ACC112 (cell line): ENCODE data around the gene RAI1.

ENCODE experiments used
- H2AFZ ChIP-seq: fragments of 200-600 bp; sonication (generic); one replicate; pipeline ENCODE4 v1.6.0; 2017; ENCODE audit warnings: antibody characterized with exemption, low read length; ENCODE audit not compliant: unreplicated experiment
- H3K27ac ChIP-seq: fragments of 200-600 bp; sonication (generic); 2 replicates; pipeline ENCODE4 v1.5.1; 2014; ENCODE audit warnings: low read depth, mild to moderate bottlenecking, antibody characterized with exemption, low read length, moderate library complexity
- H3K27me3 ChIP-seq: fragments of 200-600 bp; sonication (generic); 2 replicates; pipeline ENCODE4 v1.6.1; 2014; ENCODE audit warnings: mild to moderate bottlenecking, antibody characterized with exemption, low read length, moderate library complexity, mixed read lengths; ENCODE audit not compliant: insufficient read depth
- H3K36me3 ChIP-seq: fragments of 200-600 bp; sonication (generic); 2 replicates; pipeline ENCODE4 v1.6.1; 2016; ENCODE audit warnings: mild to moderate bottlenecking, antibody characterized with exemption, low read length, moderate library complexity, mixed read lengths; ENCODE audit not compliant: insufficient read depth
- H3K4me1 ChIP-seq: fragments of 200-600 bp; sonication (generic); one replicate; pipeline ENCODE4 v1.6.1; 2016; ENCODE audit warnings: low read length, mixed read lengths; ENCODE audit not compliant: insufficient read depth, unreplicated experiment, control insufficient read depth
- H3K4me3 ChIP-seq: fragments of 200-600 bp; sonication (generic); 2 replicates; pipeline ENCODE4 v1.5.1; 2014; ENCODE audit warnings: mild to moderate bottlenecking, low read depth, low read length
- H3K79me2 ChIP-seq: fragments of 200-600 bp; sonication (generic); one replicate; pipeline ENCODE4 v1.6.0; 2016; ENCODE audit warnings: low read length; ENCODE audit not compliant: control insufficient read depth, unreplicated experiment, insufficient read depth

The RAI1 gene

DNA sequence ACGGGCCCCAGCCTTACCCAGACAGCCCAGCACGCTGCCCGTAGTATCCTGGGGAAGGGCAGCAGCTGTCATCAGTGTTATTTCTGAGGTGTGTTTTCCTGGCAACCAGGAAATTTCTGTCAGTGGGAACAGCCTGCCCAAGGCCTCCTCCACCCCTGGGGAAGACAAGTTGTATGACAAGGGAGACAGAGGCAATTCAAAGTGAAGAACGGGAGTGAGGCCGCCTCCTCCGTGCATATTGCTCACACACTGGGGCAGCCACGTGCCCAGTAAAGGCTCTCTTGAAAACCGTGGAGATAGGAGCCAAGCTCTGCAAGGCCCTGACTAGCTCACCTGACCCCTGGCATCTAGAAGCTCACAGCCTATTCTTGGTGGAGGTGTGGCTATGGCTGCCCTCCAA, 57.6 kb downstream of the RAI1 start:
- Histone ChIP-seq H3K4me1 (peaks cover 49% of the 10 kb centered on the region), H3K79me2 (peaks cover 56% of the 10 kb centered on the region), H3K27me3 (no peaks in the 10 kb centered on the region), H3K36me3 (no peaks in the 10 kb centered on the region), H2AFZ (no peak overlapping the region), H3K27ac (no peak overlapping the region), H3K4me3 (no peak overlapping the region)

DNA sequence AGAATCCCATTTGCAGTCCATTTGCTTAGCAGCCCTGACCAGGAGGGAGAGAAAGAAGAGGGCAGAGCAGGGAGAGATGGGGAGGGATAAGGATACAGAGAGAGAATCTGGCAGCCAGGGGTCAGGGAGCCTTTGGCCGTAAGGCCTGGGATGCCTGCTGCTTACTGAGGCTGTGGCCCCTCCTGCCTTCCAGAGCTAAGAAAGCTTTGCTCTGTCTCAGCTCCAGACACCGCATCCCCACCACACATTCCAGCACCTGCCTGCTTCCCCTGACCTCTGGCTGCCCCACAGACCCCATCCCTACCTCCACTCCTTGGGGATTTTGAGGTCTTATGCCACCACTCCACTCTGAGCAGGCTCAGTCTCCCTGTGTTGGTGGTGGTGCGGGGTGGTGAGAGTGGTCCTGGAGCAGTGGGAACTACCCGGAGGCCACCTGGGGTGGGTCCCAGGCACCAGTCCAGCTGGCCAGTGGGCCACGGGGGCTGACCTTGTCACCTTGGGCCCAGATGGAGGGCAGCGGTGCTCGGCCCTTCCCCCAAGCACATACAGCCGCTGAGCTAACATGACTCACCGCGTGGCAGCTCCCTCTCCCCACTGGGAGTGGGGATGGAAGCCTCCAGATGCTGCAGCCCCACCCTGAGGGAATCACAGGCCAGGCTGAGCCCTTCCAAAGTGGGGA, 58.3 kb downstream of the RAI1 start:
- Histone ChIP-seq H3K27ac (no peak overlapping the region), H3K4me3 (no peak overlapping the region), H2AFZ (no peak overlapping the region)

DNA sequence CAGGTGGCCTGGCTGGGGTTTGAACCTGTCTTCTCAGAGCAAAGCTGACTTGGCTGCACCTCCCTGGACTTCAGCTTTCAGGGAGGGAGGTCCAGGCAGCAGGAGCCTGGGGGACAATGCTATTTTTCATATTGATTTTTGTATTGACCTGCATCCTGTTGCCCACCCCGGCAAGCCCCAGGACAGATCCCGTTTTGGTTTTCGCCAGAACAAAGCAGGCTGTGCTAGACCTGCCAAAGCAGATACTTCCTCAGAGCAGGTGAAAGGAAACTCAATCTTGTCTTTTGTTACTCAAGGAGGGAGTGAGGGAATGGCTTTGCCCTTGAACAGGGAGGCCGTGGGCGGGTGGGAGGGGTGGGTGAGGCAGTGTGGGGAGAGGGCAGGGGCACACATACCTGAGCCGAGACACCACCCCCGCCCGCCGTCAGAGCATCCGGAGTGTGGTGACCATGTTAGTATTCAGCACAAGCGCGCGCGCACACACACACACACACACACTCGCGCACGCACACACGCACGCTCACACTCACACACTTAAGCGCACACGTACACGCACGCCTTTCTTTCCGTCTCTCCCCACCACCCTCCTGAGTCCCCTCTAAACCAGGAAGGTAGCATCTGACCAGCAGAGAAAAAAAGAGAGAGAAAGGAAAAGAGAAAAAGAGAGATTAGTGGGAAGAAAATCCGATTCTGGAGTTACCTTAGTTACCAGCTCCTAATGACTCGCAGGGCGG, 59.5 kb downstream of the RAI1 start:
- Histone ChIP-seq H3K4me3 (no peak overlapping the region), H3K79me2 (peaks cover 54% of the 10 kb centered on the region), H3K36me3 (no peaks in the 10 kb centered on the region), H3K4me1 (peaks cover 48% of the 10 kb centered on the region), H3K27me3 (no peaks in the 10 kb centered on the region), H3K27ac (no peak overlapping the region), H2AFZ (no peak overlapping the region)

More for the DNA sequence above, 58.3 kb downstream of the RAI1 start:
- Histone ChIP-seq H3K4me1 (peaks cover 48% of the 10 kb centered on the region), H3K27me3 (no peaks in the 10 kb centered on the region), H3K36me3 (no peaks in the 10 kb centered on the region), H3K79me2 (peaks cover 54% of the 10 kb centered on the region)

DNA sequence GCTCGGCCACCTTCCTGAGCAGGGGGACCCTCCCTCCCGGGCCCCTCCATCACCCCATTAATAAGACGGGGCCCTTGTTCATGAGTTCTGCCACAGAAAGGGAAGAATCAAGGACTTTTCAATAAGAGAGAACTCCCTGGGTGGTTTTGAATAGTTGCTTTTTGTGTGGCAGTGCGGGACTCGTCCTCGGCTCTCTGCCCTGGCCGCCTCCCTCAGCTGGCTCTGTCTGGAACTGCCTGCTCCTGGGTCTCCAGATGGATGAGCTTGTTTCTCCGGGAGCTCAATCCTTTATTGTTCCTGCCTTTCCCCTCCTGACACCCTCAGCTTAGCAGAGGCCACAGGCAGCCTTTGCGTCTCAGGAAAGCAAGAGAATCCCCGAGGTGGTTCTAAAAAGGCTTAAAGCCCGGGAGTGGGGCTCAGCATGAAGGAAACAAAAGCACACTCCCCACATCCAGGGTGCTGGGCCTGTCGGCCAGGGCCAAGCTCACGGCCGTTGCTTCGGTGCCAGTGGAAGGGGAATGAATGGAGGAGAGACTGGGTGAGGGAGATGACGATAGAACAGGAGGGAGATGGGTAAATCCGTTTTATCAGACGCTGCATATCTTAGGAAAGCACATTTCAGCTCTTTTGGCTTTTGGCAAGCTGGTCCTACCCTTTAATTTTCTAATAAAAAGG, 60.2 kb downstream of the RAI1 start:
- Histone ChIP-seq H3K79me2 (peaks cover 50% of the 10 kb centered on the region), H3K4me3 (no peak overlapping the region), H3K4me1 (peaks cover 44% of the 10 kb centered on the region), H3K27me3 (no peaks in the 10 kb centered on the region), H3K27ac (no peak overlapping the region), H2AFZ (no peak overlapping the region), H3K36me3 (no peaks in the 10 kb centered on the region)

DNA sequence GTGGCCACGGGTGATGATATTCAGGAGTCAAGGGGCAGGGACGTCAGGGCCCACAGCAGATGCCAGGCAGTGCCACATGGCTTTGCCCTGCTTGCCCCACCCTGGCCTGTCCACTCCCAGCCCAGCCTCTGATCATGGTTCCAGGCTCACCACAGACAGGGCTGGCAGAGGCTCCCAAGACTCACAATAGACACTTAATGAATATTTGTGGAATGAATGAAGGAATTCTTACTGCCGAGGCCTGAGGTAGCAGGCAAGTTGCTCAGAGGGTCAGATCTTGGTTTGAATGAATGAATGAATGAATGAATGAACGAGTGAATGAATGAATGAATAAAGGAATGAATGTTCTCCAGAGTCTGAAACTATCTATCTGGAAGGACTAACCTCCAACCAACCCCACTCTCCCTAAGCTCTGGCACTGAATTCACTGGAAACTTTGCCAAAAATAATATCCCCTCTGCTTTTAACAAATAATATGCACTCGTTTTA, 60.9 kb downstream of the RAI1 start:
- peaks cover 45% of the 10 kb centered on the region for H3K4me1 ChIP-seq
- H3K27ac ChIP-seq, result no peak overlapping the region
- no peaks in the 10 kb centered on the region for H3K36me3 ChIP-seq
- H3K79me2 ChIP-seq, result peaks cover 50% of the 10 kb centered on the region
- H3K4me3 ChIP-seq, result no peak overlapping the region
- H3K27me3 ChIP-seq, result no peaks in the 10 kb centered on the region
- no peak overlapping the region for H2AFZ ChIP-seq

DNA sequence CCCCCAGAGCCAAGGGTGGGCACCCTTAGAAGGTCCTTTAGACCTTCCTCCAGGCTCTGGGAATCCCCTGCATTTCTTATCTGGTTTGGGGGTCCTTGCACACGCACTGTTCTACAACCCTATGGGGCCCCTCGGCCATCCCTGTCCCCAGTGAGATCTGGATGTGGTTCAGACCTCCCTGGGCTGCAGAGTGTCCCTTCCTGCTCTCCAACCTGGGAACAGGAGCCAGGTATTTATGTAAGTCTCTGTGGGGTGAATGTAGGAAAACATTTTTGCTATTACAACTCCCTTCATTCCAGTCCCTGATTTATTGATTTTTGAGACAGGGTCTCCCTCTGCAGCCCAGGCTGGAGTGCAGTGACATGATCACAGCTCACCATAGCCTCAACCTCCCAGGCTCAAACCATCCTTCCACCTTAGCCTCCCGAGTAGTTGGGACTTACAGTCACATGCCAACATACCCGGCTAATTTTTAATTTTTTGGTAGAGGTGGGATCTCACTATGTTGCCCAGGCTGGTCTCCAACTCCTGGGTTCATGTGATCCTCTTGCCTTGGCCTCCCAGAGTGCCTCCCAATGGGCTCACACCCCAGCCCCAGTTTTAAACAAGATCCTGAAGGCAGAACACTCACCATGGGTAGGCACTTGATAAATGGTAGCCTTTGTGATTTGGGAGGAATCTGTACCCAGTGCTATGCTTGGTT, 61.6 kb downstream of the RAI1 start:
- peaks cover 48% of the 10 kb centered on the region for H3K4me1 ChIP-seq

DNA sequence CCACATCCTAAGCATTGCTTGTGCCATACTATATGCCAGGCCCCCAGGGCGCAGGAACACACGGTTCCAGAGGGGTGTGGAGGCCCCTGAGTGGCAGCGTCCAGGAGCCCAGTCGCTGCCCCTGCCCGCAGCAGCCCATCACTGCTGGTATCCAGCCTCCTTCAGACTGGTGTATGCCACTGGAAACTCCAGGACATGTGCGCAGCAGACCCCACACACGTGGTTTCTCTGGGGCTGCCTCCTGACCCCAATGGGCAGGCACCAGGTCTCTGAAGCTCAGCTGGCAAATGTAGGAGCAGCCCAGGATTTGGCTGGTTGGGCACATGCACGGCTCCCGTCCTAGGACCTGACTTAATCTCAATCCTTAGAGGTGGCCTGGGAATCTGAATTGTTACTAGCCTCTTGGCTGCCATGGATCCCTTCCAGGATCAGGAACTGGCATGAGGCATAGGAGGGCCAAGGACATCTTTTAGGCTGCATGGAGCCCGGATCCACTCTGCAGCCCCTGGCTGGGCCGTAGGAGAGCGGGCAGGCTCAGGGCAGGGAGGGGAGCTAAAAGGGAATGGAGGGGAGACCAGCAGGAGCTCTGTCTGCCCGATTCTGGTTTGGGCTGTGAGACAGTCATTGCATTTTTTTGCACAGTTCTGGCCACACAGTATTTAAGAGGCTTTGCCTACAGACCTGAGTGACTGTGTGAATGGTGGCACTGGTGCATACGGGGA, 62.3 kb downstream of the RAI1 start:
- peaks cover 44% of the 10 kb centered on the region for H3K79me2 ChIP-seq
- H3K4me1 ChIP-seq, result peaks cover 47% of the 10 kb centered on the region
- no peak overlapping the region for H3K27ac ChIP-seq
- no peaks in the 10 kb centered on the region for H3K27me3 ChIP-seq
- H3K36me3 ChIP-seq, result no peaks in the 10 kb centered on the region
- H2AFZ ChIP-seq, result no peak overlapping the region
- no peak overlapping the region for H3K4me3 ChIP-seq

More for the DNA sequence above, 61.6 kb downstream of the RAI1 start:
- no peak overlapping the region for H3K27ac ChIP-seq
- H2AFZ ChIP-seq, result no peak overlapping the region
- H3K27me3 ChIP-seq, result no peaks in the 10 kb centered on the region
- peaks cover 46% of the 10 kb centered on the region for H3K79me2 ChIP-seq
- H3K36me3 ChIP-seq, result no peaks in the 10 kb centered on the region
- H3K4me3 ChIP-seq, result no peak overlapping the region

DNA sequence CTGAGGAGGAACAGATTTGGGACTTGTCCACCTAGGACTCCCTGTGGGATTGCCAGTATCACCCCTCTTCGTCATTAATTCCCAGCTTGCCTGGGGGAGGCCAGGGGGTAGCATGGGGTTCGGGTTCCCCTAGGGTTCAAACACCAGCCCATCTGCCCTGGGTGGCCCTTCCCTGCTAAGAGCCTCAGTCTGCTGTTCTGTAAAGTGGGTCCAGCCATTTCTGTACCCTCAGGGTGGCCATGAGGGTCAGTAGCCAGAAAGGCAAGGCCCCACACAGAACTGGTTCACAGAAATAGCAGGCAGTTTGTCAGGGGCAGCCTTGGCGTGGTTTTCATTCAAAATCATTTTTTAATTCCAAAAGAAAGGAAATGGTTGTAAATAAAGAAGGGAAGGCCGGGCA, 62.9 kb downstream of the RAI1 start:
- Histone ChIP-seq H3K4me1 (peaks cover 41% of the 10 kb centered on the region), H3K79me2 (peaks cover 38% of the 10 kb centered on the region), H3K4me3 (no peak overlapping the region), H3K36me3 (no peaks in the 10 kb centered on the region), H2AFZ (no peak overlapping the region), H3K27me3 (no peaks in the 10 kb centered on the region), H3K27ac (no peak overlapping the region)

DNA sequence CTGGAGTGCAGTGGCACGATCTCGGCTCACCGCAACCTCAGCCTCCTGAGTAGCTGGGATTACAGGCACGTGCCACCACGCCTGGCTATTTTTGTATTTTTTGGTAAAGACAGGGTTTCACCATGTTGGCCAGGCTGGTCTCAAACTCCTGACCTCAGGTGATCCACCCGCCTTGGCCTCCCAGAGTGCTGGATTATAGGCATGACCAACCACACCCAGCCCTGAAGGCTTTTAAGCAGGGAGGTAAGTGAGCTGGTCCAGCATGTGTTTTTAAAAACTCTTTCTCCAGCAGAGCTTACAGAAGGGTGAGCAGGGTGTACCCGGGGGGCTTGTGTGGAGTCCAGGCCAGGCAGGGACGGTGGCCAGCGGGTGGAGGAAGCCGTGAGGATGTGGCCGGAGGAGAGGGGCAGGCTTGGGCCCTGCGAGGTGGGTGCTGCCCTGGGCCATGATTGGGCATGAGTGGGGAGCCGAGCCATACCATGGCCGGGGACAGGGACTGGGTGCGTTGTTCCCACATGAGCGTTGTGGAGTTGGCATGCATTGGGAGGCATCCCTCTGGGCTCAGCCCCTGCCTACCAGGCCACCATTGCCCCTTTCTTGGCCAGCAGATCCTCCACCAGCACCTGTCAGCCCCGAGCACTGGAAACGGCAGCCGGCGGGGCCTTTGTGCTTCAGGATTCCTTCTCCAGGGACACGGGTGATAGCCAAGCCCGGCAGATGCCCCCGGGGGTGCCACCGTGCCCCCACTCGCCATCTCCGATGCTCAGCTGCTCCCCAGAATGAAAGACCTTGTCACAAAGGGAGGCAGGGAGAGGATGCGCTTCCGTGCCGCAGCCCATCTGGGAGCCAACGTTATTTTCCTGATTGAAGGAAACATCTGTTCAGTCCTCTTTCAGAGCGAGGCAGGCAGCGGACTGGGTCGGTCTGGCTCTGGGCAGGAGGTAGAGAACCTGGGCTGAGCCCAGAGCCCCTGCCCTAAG, 64.5 kb downstream of the RAI1 start:
- no peak overlapping the region for H2AFZ ChIP-seq
- peaks cover 26% of the 10 kb centered on the region for H3K79me2 ChIP-seq
- no peaks in the 10 kb centered on the region for H3K27me3 ChIP-seq
- no peak overlapping the region for H3K4me3 ChIP-seq
- no peak overlapping the region for H3K27ac ChIP-seq
- peaks cover 26% of the 10 kb centered on the region for H3K4me1 ChIP-seq
- H3K36me3 ChIP-seq, result no peaks in the 10 kb centered on the region
